ENCODE results near the gene GH1.
"Not testable (repeated sequence)": the region's sequence is repeated elsewhere in the genome, so short reads cannot be mapped to it uniquely, and the experiment has no call there.

The GH1 gene

DNA sequence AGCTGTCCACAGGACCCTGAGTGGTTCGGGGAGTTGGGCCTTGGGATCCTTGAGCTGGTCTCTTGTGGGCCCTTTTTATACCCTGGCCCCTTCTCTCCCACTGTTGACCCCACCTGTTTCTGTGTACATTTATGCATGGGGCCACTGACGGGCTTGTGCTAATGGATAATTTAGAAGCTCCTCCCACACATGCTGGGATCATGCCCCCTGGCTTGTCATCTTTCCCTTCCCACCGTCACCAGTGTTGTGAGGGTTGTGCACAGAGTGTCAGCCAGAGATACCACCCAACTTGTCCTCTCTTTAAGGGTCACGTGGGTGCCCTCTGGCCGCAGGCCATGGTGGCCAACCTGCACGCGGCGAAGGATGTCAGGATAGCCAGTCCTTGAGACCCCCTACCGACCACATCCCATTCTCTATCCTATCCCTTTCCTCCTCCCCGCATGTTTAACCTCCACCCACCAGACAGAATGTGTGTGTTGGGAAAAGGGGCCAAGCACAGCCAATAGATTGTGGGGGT lies at the start of gene GH1:
Gene GH1 (minus strand): TSS at position 51 of the 517 bp plus-strand sequence. CDS start 63 bp downstream, outside the sequence.
- DNase-seq = not testable (repeated sequence)

DNA sequence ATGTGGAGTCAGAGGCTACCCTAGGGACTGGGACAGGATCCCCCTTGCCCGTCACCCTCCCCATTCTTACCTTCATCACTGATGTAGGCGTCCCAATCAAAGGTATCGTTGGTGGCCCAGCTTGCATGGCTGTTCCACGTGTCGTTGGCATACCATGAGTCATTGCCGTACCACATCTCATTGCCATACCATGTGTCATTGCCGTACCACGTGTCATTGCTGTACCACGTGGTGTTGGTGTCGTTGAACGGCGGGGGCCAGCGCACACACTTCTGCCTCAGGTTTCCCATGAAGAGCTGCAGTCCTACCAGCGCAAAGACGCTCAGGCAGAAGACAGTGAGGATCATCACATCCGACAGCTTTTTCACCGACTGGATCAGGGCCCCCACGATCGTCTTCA lies 49.3 kb upstream of the GH1 start:
- no peak for DNase-seq

DNA sequence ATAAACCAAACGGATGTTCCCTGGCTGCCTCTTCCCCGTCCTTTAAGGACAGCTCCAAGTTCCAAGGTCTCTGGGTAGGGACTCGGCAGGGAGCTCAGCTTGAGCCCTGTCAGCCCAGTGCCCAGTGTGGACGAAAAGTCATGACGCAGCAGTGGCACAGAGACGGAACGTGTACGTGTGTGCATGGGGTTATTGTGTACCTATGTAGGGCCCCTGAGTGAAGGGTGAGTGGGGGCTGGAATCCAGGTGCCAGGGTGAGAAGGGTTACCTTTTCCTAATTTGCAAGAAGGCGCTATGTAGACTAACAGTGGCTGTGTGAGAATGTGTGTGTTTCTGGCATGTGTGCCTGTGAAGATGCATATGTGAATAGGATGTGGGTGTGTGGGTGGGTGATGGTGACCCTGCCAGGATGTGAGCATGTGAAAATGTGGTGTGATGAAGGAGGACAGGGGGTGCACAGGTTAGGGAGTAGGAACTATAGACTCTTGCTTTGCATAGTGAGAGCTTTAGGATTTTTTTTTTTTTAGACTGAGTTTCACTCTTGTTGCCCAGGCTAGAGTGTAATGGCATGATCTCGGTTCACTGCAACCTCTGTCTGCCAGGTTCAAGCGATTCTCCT lies 48.1 kb upstream of the GH1 start:
- no peak for DNase-seq

DNA sequence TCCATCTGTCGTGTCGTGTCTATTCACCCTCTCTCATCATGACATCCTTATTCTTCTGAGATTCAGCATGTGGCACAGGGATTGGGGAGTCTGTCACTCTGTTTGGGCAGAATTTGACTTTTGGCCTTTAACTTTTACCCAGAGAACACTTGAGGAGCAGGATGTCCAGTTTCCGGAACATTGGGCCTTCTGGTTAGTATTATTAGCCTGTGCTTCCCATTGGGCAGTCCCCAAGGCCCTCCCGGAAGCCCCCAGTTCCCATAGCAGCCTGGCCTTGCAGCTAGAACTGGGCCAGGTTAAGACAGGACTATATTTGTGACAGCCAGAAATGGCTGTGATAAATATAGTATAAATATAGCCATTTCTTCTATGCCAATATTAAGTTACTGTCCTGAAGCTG lies 44.5 kb upstream of the GH1 start:
- DNase-seq = no peak

DNA sequence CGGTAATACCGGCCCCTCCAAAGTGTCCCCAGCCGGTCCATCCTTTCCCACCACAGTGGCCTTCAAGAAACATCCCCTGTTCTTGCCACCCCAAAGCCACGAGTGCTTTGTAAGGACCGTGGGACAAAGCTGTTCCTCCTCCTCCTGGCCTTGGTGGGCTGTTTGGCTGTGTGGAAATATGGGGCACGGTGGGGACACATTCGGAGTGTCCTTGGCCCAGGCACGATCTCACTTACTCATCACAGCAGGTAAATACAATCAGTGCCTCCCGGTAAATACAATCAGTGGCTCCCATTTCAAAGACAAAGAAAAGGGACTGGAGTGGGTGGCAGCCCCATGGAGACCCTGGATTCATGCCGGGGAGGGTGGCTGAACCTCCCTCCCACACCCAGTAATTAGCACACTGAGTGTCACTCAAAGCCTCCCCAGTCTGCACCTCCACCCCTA lies 43.7 kb upstream of the GH1 start:
- DNase-seq = no peak

DNA sequence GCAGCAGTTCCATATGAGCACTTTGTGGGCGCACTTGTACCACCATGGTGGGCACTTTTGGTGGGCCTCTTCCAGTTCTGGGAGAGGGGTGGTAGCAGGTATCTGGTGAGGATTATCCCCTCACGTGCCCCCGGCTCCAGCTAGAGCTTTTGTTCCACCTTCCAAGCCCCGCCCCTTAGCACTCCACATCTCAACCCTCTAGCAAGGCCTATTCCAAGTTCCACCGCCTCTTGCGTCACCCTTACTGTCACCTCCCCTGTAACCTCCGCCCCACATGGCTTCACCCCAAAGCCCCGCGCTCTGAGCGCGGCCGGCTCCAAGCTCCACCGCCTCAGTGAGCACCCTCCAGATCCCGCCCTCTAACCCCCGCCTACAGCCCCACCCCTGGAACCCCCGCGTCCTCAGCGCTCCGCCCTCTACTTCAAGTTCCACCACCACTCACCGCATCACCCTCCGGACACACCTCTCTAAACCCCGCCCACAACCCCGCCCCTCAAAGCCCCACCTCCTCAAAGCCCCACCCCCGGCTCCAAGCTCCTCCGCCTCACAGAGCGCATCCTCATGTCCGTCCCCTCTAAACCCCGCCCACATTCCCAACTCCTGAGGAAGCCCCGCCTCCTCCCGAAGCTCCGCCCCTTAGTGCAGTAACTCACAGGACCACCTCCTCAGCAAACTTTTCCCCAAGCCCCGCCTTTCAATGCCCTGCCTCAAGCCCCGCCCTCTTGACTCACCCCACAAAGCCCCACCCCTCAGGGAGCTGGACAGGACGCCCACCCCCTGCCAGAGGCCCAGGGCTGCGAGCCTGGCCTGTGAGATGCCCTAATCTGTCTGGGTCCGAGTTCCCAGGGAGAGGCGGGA lies 42.9 kb upstream of the GH1 start:
- DNase-seq = peak in 2 of 58 donors; percentile 23 to 52

DNA sequence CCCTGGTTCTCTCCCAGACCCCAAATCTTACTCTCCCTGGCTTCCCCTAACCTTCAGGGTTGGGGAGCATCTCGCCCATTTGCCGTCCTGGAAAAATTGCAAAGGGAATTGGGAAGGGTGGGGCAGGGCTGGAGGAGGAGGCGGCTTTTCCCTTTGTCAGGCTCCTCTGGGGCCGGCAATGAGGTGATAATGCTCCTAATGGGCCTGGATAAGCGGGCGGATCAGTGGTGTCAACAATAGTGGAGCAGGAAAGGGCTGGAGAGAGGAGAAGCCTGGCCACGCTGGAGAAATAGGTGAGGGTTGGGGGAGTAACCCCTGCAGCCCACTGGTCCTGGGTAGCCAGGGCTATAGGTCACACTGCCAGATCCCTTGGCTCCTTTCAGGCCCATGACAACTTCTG lies 41.8 kb upstream of the GH1 start:
- DNase-seq = no peak

DNA sequence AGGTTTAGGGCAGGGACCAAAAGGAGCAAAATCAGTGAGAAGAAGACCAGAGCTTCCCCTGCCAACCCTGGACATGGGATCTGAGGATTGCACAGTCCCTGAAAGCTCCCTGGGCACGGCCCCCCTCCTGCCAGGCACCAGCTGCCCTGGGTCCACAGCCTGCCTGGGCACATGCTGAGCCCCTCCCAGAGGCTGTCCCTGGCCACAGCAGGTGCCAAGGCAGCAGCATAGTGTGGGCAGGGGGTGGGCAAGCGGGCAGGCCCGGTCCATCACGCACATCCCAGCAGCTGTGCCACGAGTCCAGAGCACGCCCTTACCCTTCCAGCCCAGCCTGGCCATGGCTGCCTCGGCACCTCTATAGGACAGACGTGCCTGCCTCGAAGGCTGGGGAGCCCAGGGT lies 41.4 kb upstream of the GH1 start:
- no peak for DNase-seq

DNA sequence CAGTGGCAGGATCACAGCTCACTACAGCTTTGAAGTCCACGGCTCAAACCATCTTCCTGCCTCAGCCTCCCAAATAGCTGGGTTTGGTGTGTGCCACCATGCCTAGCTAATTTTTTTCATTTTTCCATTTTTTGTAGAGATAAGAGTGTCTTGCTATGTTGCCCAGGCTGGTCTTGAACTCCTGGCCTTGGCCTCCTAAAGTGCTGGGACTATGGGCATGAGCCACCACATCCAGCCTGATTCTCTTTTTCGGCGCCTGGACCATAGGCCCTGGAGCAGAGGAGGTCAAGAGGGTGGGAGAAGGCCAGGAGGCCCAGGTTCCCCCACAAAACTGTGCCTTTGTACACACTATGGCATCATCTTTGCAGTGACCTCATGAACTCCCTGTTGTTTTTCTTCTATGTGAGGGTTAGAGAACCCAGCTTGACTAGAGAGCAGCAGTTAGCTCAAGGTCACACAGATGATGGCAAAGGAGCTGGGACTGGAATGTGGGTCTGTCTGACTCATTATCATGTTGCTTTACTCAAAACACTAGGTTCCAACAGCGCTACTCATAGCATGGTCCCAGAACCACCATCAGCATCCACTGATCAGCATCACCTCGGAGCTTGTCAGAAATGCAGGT lies 37.8 kb upstream of the GH1 start:
- no peak for DNase-seq

DNA sequence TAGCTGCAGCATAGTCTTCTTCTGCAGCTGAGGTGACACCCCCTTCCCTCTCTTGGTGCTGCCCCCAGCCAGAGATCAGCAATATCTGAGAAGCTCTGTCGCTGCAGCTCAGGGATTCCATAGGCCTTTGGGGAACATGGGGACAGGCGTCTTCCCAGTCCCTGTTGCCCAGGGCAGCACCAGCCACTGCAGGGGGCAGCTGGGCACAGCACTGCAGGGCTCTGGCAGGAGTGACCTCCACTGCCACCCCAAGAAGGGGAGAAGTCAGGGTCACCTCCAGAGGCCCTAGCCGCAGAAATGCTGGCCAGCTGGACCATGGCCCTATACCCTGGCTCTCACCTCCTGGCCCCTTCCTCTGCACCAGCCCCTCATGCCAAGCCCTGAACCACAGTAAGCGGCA lies 37.2 kb upstream of the GH1 start:
- DNase-seq = no peak

DNA sequence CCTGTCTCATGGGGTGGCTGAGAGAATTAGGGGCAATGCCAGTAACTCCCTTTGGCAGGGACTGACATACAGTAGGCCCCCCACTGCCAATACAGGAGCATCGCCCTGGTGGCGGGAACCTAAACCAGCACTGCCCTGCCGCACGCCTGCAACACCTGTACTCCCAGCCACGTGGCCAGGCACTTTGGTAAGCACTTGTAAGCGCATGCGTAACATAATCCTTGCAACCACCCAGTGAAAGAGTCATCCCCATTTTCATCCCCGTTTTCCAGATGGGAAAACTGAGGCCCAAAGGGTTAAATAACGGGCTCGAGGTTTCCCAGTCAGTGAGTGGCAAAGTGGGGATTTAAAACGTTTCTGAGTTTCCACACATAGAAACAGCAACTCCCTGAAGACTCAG lies 36.6 kb upstream of the GH1 start:
- DNase-seq = no peak

DNA sequence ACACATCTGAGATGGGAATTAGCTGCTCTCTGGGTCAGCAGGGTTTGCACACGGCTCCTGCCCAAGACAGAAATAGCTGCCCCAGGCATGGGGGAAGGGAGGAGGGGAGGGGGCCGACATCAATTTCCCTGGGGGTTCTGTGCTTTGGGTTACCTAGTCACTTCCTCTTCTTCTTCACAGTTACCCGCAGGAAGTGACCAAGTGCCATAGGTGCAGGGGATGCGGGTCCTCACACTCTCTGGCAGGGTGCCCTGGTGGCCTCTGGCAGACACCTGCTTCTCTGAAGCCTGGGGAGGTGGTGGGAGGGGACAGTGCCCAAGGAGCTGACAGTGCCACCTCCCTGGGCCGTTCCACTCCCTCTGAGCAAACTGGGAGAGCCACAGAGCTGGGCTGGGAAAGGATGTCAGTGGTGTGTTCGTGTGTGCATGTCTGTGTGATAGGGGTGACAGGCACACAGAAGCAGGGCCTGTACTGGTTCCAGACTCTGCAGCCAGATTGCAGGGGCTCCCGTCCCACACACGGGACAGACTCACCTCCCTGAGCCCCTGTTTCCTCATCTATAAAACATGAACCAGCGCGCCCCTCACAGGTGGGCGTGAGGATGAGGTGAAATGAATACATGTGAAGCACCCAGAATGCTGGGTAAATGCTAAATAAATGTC lies 35.9 kb upstream of the GH1 start:
- no peak for DNase-seq

DNA sequence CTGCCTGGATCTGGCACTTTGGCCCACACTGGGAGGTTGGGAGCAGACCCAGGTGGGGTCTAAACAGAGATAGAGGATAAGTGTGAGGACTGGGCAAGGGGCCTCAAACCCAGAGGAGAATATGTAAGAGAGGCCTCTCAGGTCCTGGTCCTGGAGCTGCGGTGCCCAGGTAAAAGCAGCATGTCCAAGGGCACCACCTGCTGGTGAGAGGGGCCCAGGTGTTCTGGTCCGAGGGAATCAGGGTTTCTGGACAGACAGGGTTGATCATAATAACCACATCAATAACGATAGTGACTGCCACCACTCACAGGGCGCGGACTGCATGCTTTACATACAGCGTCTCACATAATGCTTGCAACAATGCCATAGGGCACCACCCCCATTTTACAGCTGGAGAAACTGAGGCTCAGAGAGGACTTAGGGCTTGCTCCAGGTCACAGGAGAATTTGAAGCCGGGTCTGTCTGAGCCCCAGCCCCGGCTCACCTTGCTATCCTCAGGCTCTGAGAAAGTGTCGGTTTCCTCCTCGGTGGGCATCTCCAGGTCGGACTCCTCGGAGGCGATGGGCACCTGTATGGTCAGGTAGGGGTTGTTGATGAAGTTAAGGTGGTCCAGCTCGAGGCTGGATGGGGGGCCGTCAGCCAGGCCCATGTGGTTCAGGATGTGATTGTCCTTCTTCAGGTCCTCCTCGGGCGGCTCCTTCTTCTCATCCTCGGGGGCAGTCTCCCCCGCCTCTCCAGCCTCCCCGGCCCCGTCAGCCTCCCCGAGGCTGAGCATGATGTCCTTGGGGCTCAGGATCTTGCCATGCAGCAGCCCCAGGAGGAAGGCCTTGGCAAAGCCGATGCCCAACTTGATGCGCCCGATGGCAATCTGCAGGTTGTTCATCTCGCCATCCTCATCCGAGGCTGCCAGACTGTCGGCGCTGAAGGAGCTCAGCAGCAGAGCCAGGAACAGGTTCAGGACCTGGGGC lies 32.6 kb upstream of the GH1 start:
- DNase-seq = no peak

DNA sequence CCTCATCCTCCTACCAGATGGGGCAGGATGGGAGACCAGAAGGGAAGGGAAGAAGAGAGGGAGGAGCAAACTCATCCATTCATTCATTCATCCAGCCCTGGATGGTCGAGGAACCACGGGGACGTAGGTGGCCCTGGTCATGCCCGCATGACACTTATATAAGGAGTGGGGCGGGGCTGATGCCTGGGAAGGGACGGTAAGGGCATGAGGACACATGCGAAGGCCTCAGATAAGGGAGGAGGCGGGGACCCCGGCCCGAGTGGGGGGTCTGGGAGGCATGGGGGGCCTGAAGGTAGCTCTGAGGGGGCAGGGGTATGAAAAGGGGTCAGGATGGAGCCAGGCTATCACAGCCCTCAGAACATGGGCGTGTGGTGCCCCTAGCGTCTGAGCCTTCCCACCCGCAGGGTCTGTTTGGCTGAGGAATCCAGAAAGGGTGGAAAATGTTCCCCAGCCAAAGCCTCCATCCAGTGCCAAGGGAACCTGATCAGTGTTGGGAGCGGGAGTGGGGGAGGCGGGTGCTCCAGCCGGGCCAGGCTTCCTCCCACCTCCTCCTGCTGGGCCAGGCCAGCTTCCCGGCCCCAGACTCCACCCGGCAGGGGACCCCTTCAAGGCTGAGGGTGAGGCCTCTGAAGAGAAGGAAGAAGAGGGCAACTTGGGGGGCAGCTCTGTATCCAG lies 31.1 kb upstream of the GH1 start:
- no peak for DNase-seq

DNA sequence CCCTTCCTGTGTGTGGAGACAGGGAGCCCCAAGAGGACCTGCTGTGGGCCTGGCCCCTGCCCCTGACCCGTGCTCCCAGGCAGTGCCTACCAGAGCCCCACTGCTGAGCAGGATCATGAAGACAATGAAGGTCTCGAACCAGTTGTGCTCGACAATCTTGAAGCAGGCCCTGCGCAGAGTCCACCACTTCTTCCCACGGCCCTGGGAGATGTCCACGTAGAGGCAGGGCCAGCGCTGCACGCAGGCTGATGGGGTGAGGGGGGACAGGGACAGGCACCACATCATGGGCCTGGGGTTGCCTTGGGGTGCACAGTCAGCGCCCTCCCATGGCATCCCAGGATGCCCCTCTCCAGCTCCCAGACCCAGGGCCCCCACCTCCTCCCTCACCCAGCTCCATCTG lies 29.9 kb upstream of the GH1 start:
- DNase-seq = no peak

DNA sequence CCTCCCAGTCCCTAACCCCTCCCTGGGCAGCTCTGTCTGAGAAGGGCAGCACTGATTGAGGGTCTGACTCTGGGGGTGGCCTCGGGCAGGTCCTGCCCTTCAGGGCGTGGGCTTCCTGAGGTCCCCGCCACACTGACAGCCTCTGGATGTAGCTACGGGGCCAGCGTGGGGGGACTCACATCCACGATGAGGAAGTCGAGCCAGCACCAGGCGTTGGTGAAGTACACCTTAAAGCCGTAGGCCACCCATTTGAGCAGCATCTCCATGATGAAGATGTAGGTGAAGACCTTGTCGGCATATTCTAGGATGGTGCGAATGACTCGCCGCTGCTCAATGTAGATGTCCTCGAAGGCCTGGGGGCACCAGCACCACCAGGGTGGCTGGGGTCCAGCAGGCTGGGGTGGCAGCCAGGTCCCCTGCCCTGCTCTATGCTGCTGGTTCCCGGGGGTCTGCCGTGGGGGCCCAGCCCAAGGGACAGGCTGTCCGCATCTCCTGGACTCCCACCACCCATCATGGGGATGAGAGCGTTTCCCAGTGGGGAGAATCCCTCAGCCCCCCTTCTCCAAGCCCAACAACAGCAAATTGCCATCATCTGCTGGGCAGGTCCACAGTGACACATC lies 29.2 kb upstream of the GH1 start:
- DNase-seq = no peak

DNA sequence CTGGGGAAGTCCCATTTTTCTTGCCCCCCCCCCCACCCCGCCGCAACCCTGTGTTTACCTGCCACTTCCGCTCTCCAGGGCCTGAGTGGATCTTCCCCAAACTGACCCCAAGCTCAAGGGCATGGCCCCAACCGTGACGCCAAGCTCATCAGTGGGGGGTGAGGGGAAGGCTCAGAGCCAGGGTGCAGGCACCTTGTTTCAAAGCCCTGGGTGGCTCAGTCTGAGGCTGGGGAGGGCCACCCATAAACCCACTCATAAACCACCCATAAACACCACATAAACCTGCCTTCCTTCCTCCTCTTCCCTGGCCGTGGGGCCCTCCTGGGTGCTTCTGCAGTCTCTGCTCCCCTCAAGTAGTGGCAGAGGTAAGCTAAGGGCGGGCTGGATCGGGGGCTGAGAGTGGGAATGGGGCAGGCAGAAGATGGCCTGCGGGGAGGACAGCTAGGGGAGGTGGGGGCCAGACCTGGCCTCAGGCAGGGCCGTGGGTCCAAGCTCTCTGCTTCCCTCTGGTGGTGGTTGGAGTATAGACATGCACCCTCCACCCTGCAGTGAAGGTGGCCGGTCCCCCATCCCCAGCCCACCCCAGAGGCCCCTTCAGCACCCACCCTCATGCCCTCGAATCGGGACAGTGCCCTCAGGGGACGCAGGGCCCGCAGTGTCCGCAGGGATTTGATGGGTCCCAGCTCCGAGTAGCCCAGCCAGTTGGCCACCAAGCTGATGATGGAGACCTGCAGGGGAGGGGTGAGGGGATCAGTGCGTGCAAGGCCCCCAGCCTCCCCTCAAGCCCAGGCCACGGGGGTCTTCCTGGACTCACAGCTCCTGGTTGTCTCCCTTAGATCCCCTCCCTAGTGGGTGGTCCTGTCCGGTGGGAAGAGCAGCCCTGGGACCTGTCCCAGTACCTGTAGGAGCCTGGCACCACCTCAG lies 28.1 kb upstream of the GH1 start:
- DNase-seq = peak in 13 of 58 donors; percentile 2 to 26 (median 7)

DNA sequence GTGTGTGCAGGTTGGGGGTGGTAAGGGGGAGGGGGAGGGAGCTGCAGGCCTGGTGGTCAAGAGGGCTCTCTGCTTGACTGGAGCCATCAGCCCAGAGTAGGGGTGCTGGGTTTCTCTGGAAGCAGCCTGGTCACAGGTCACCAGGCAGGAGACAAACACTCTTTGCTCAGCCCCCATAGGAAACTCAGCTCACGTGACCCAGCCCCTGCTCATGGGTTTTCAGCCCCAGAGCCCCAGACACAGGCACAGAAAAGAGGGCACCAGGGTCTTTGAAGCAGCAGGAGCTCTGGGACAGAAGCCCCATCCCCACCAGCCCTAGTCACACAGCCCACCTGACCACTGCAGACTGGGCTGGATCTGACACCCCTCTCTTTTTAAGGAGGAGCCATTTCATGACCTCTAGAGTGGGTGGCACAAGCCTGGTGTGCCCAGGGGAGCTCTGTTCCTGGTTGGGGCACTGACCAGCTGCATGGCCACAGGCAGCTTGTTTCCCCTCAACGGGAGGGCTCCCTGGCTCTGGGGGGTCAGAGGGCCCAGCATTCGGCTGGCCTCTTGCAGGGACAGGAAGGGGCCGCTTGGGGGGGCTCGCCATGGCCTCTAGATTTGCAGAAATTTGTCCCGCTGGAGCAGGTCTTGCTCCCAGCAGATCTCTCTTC lies 27.3 kb upstream of the GH1 start:
- no peak for DNase-seq
